ENCODE data around the gene CD200. TPM values are rescaled to one million over a fixed set of nuclear protein-coding genes. Genes with fewer than 3 reads are reported as not detected.
A peak's percentile ranks its signal among the peaks of the same experiment; 100 is the strongest.

CD200 gene
- total RNA-seq, 1 donor from 2014 or later: 42.1 TPM

GRCh38 chr3:112302150-112302830 is 30.7 kb upstream of the CD200 start:
- H3K4me1 Mint-ChIP-seq (ENCODE audit: low read depth): peaks cover 27% of the 10 kb centered on the region
- H3K9me3 Mint-ChIP-seq (ENCODE audit: low read depth): no peaks in the 10 kb centered on the region
- no peaks in the 10 kb centered on the region for H3K36me3 Mint-ChIP-seq (ENCODE audit: insufficient read depth)
- TF ChIP-seq CTCF (IDR thresholded peaks at IDR 0.05; ENCODE audit: unreplicated experiment): no peak
- no peak for DNase-seq (ENCODE audit: low spot score, unreplicated experiment)
- no peak overlapping the region for H3K4me3 Mint-ChIP-seq (ENCODE audit: low read depth)
- H3K27ac Mint-ChIP-seq: no peak overlapping the region
- H3K27me3 Mint-ChIP-seq: no peaks in the 10 kb centered on the region

- H3K9me3 Mint-ChIP-seq (ENCODE audit: low read depth): no peaks in the 10 kb centered on the region
- no peak for DNase-seq (ENCODE audit: low spot score, unreplicated experiment)
- H3K4me3 Mint-ChIP-seq (ENCODE audit: low read depth): no peak overlapping the region
- H3K27me3 Mint-ChIP-seq: no peaks in the 10 kb centered on the region
- H3K36me3 Mint-ChIP-seq (ENCODE audit: insufficient read depth): no peaks in the 10 kb centered on the region
- peaks cover 34% of the 10 kb centered on the region for H3K4me1 Mint-ChIP-seq (ENCODE audit: low read depth)
- no peak overlapping the region for H3K27ac Mint-ChIP-seq
- TF ChIP-seq CTCF (IDR thresholded peaks at IDR 0.05; ENCODE audit: unreplicated experiment): no peak
These were observed 29.8 kb upstream of the CD200 start for GRCh38 chr3:112302881-112303763.

- no peaks in the 10 kb centered on the region for H3K9me3 Mint-ChIP-seq (ENCODE audit: low read depth)
- no peak overlapping the region for H3K4me3 Mint-ChIP-seq (ENCODE audit: low read depth)
- no peaks in the 10 kb centered on the region for H3K27me3 Mint-ChIP-seq
- no peaks in the 10 kb centered on the region for H3K36me3 Mint-ChIP-seq (ENCODE audit: insufficient read depth)
- H3K4me1 Mint-ChIP-seq (ENCODE audit: low read depth): peaks cover 39% of the 10 kb centered on the region
- TF ChIP-seq CTCF (IDR thresholded peaks at IDR 0.05; ENCODE audit: unreplicated experiment): no peak
- H3K27ac Mint-ChIP-seq: no peak overlapping the region
- DNase-seq (ENCODE audit: low spot score, unreplicated experiment): no peak
These were observed 29.1 kb upstream of the CD200 start for GRCh38 chr3:112303764-112304325.

- Mint-ChIP-seq H3K4me3 (ENCODE audit: low read depth) (no peak overlapping the region), H3K36me3 (ENCODE audit: insufficient read depth) (no peaks in the 10 kb centered on the region), H3K4me1 (ENCODE audit: low read depth) (peaks cover 39% of the 10 kb centered on the region), H3K9me3 (ENCODE audit: low read depth) (no peaks in the 10 kb centered on the region), H3K27ac (no peak overlapping the region), H3K27me3 (no peaks in the 10 kb centered on the region)
- DNase-seq (ENCODE audit: low spot score, unreplicated experiment): no peak
- peak; percentile 56 for TF ChIP-seq CTCF (IDR thresholded peaks at IDR 0.05; ENCODE audit: unreplicated experiment)
These were observed 28.3 kb upstream of the CD200 start for GRCh38 chr3:112304611-112305010.

GRCh38 chr3:112306825-112307224 is 26.1 kb upstream of the CD200 start:
- no peaks in the 10 kb centered on the region for H3K27me3 Mint-ChIP-seq
- peak overlapping the region; percentile 86 for H3K27ac Mint-ChIP-seq
- H3K9me3 Mint-ChIP-seq (ENCODE audit: low read depth): no peaks in the 10 kb centered on the region
- DNase-seq (ENCODE audit: low spot score, unreplicated experiment): no peak
- H3K4me1 Mint-ChIP-seq (ENCODE audit: low read depth): peaks cover 35% of the 10 kb centered on the region
- no peak overlapping the region for H3K4me3 Mint-ChIP-seq (ENCODE audit: low read depth)
- TF ChIP-seq CTCF (IDR thresholded peaks at IDR 0.05; ENCODE audit: unreplicated experiment): no peak
- no peaks in the 10 kb centered on the region for H3K36me3 Mint-ChIP-seq (ENCODE audit: insufficient read depth)
